ENCODE measurements around the gene MYO5C. TPM values are rescaled to one million over a fixed set of nuclear protein-coding genes. Genes with fewer than 3 reads are reported as not detected.
A peak's percentile ranks its signal among the peaks of the same experiment; 100 is the strongest.

Gene MYO5C
- total RNA-seq, 1 experiment from 2014 or later = 1.3 TPM

DNA sequence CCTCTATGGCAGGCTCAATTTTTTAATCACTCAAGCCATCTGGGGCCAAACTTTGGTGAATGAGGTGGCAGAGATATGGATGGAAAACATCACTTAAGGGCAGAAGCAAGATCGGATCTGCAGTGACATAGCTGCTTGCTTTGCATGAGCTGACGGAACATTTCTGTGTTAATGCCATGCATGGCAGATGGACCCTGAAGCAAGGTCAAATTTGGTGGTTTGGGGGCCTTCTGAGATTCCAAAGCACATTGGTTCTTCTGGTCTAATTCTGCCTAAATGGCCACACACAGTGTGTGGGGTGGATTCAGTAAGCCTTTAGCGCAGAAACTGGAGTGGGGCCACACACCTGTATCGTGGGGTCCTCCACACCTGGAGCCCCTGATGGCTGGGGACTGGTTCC, 144.7 kb downstream of the MYO5C start:
- no peak for DNase-seq (ENCODE audit: low read depth)

DNA sequence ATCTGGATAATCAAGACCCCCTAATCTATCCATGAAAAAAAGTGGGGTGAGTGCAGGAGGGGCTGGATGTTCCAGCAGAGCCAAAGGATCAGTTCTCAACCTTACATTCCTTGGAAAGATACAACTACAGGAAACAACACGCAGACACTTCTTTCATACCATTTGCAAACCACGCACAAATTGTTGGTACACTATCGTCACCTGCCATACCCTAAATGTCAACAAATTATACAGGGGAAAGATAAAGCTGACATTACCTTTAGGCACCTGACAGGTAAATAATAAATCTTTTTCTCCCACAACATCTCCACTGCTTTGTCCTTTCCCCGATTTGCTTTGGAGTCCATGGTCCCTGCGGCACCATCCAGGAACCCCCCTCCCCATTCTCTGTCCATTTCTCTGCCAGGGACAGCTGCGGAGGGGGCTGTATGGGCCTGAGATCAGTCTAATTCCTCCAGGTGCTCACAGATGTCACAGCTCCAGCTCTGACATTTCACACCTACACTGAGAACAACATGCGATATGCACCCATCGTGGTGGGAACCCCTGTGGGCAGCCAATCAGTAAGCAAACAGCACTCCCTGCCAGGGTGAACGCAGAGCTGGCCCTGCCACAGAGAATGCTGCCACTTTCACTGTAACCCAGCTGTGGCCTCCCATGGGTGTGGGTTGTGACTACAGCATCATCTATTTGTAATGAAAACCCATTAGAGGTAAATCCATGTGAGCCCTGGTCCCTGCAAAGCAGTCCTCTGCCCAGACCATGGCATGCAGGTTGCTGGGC, 145.4 kb downstream of the MYO5C start:
- DNase-seq (ENCODE audit: low read depth) = no peak

DNA sequence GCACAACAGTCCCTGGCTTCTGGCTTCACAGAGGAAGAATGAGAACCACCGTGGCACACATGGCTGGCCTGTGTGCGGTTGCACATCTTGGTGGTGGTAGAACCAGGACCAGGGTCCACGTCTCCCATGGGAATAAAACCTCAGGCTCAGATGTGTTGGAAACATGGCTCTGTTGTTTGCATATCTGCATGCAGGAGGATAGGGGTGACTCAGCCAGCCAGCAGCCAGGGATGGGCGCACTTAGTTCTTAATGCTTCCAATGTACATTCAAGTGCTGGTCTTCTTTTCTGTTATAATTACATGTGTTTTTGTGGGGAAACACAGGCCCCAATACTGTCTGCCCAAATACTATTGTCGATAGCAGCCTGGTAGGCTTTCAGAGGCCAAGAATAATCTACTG, 147.2 kb downstream of the MYO5C start:
- DNase-seq (ENCODE audit: low read depth) = no peak

DNA sequence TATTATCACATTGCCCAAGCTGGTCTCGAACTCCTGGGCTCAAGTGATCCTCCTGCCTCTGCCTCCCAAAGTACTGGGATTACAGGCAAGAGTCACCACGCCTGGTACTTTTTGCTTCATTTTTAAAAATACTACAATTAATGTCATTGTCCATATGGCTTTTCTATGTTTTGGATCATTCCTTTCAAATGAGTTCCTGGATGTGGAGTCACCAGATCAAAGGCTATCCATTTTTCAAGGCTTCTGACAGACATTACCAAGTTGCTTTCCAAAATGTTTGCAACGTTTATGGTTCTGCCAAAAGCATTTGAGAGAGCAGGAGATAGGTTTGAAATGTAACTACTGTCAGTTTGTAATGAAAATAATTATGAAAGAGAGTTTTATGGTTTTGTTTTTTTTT, 148.8 kb downstream of the MYO5C start:
- no peak for DNase-seq (ENCODE audit: low read depth)

DNA sequence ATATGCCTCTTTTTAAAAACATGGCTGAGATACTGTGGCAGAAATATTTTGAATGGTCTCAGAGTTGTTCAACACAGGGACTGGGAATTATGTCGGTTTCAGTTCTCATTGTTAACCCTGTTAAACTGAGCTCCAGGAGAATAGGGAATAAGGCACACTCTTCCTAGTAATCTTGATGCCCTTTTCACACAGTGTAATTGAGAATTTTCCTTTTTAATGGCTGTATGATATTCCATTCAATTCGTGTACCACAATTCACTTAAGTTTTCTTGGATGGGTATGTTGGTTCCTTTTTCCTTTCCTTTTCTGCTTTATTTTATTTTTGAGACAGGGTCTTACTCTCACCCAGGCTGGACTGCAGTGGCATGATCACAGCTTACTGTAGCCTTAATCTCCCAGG, 149.3 kb downstream of the MYO5C start:
- DNase-seq (ENCODE audit: low read depth) = no peak

DNA sequence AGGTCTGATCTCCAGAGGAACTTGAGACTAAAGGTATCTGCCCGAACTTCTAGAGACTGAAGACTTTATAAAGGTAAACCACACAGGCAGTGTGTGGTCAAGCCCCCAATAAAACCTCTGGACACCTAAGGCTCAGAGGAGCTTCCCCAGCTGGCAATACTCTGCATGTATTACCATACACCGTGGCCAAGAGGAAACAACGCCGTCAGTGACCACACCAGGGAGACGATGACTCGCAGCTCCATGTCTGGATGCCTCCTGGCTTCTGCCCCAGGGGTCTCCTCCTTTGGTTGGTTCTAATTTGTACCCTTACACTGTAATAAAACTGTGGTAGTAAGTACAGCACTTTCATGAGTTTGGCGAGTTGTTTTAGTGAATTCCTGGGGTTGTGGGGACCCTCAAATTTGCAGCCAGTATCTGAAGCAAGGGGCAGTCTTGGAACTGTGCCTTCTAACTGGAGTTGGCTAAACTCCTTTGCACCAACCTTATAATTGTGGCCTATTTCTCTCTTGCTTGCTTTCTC, 150.9 kb downstream of the MYO5C start:
- peak; percentile 81 for DNase-seq (ENCODE audit: low read depth)

DNA sequence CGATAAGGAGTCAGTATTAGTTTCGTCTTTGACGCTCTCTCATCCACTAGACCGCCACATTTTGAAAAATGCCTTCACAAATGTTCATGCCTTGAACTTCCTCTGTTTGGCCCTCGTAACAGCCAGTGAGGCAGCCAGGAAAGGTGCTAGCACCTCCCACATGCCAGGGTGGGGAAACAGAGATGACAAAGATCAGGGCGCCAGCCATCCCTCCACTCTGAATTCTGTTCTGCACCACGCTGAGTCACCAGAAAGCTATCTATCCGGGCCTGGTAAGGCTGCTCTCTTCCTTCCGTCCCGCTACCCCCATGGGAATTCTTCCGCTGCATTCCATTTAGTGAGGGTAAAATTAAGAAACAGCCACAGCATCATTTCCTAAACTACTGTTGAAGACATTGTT, 151.7 kb downstream of the MYO5C start:
- peak; percentile 98 for DNase-seq (ENCODE audit: low read depth)

Other genes starting within 250 kb of the MYO5C start
- 0.96 and 1.5 TPM in 2 replicates for gene BCL2L10, start 183.0 kb downstream of the MYO5C start, total RNA-seq (2014; rRNA removed; shearing (Covaris generic))
- 53.2 and 64.3 TPM in 2 replicates for gene GNB5, start 104.4 kb downstream of the MYO5C start, total RNA-seq (2014; rRNA removed; shearing (Covaris generic))
- gene MYO5A, start 233.1 kb upstream of the MYO5C start, total RNA-seq (2014; rRNA removed; shearing (Covaris generic)) = 49.1 and 54.3 TPM in 2 replicates